SU-DHL-6 (cell line): Measurements from ENCODE around the gene RAD1.

Experiments used
- CTCF ChIP-seq: fragments of 200-600 bp; sonication (generic); IDR thresholded peaks from one replicate; pipeline ENCODE4 v1.5.1; 2017; ENCODE audit warnings: antibody characterized with exemption, mild to moderate bottlenecking, low read length, moderate library complexity; ENCODE audit not compliant: insufficient read depth, poor library complexity, severe bottlenecking
- EZH2phosphoT487 ChIP-seq: fragments of 200-600 bp; sonication (generic), shearing (Covaris generic); conservative IDR thresholded peaks from 2 replicates; pipeline ENCODE4 v1.6.1; 2018; ENCODE audit warnings: mild to moderate bottlenecking, antibody characterized with exemption, low read length, moderate library complexity, mixed read lengths

DNA sequence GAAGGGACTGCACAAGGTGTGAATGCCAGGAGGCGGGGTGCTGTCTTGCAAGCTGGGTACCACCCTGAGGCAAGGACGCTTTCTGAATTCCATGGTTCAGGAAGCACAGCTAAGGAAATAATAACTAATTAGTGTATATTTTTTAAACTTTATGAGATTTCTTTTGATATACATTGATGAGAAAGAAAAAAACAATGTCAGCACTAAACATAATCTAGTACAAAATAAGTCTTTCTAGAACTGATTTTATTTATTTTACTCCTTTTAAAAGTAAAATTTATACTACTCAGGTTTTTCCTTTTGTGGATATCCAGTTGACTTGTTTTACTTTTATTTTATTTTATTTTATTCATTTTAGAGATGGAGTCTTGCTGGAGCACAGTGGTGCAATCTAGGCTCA, 17.6 kb upstream of the RAD1 start:
- TF ChIP-seq CTCF (no peak), EZH2phosphoT487 (no peak)
